ENCODE data around the gene CAB39.

CAB39 gene

GRCh38 chr2:230863442-230864121 lies 150.9 kb downstream of the CAB39 start:
- no peak for TF ChIP-seq CTCF (IDR thresholded peaks at IDR 0.05; ENCODE audit: low read depth, low read length, missing control alignments)
- DNase-seq (ENCODE audit: extremely low read depth, low read depth), result no peak
- H3K4me3 ChIP-seq (replicated peaks; ENCODE audit: low read depth, low read length), result no peak overlapping the region

- H3K4me3 ChIP-seq (replicated peaks; ENCODE audit: low read depth, low read length), result peak overlapping the region; percentile 74
- DNase-seq (ENCODE audit: extremely low read depth, low read depth), result no peak
- no peak for TF ChIP-seq CTCF (IDR thresholded peaks at IDR 0.05; ENCODE audit: low read depth, low read length, missing control alignments)
These were observed 151.5 kb downstream of the CAB39 start for GRCh38 chr2:230864122-230864604.

GRCh38 chr2:230864605-230865306 lies 152.1 kb downstream of the CAB39 start, which contains the start of gene ITM2C:
Gene ITM2C, plus strand, starts transcription at chr2:230864942. Its CDS starts 84 bp downstream, at chr2:230865026.
- TF ChIP-seq CTCF (IDR thresholded peaks at IDR 0.05; ENCODE audit: low read depth, low read length, missing control alignments), result peak; percentile 42
- DNase-seq (ENCODE audit: extremely low read depth, low read depth), result peak; percentile 21
- H3K4me3 ChIP-seq (replicated peaks; ENCODE audit: low read depth, low read length), result peak within 1 kb of the TSS; percentile 74

- no peak for TF ChIP-seq CTCF (IDR thresholded peaks at IDR 0.05; ENCODE audit: low read depth, low read length, missing control alignments)
- DNase-seq (ENCODE audit: extremely low read depth, low read depth), result no peak
These were observed 152.7 kb downstream of the CAB39 start for GRCh38 chr2:230865307-230865765.

GRCh38 chr2:230865766-230866755 lies 153.4 kb downstream of the CAB39 start:
- no peak for TF ChIP-seq CTCF (IDR thresholded peaks at IDR 0.05; ENCODE audit: low read depth, low read length, missing control alignments)
- DNase-seq (ENCODE audit: extremely low read depth, low read depth), result no peak
- peak overlapping the region; percentile 74 for H3K4me3 ChIP-seq (replicated peaks; ENCODE audit: low read depth, low read length)

More at GRCh38 chr2:230865307-230865765, 152.7 kb downstream of the CAB39 start:
- peak overlapping the region; percentile 74 for H3K4me3 ChIP-seq (replicated peaks; ENCODE audit: low read depth, low read length)
